ENCODE measurements around the gene FIGN. TPM values are rescaled to one million over a fixed set of nuclear protein-coding genes. Genes with fewer than 3 reads are reported as not detected.

Gene FIGN
- total and polyA plus RNA-seq, 2 of the 8 experiments (the other 6 are each of a cell fraction or from before 2014, with no cell fraction given) = 5.0 to 22.8 TPM

GRCh38 chr2:163692611-163693482, 43.0 kb downstream of the FIGN start:
- POLR2A ChIA-PET (ENCODE audit: partially characterized antibody) = interaction anchor here (0.9 kb wide), 1 partner anchor 45 kb away, joined by 3 read pairs; no protein-coding TSS in a partner anchor
- no peak overlapping the region for H3K23ac ChIP-seq (ENCODE audit: insufficient read length)
- no peak overlapping the region; a peak in 1 of 4 replicates for H3K4me2 ChIP-seq (ENCODE audit: insufficient read depth in 1 of 2, low read depth in 2 of 2, low read length in 2 of 2)
- H4K20me1 ChIP-seq (replicated peaks in 1 of 2; ENCODE audit: control insufficient read depth in 1 of 2, insufficient read depth in 2 of 2, low read length in 2 of 2) = no peaks in the 10 kb centered on the region
- H3K14ac ChIP-seq (ENCODE audit: insufficient read length) = no peak overlapping the region
- no peak overlapping the region for H3K4me3 ChIP-seq (ENCODE audit: extremely low read depth in 1 of 4, insufficient read depth in 2 of 4, low read depth in 3 of 4, low read length in 4 of 4)
- H3K79me2 ChIP-seq (ENCODE audit: control insufficient read depth in 1 of 2, insufficient read depth in 2 of 2, low read length in 2 of 2) = peaks cover 0 to 58% of the 10 kb centered on the region in 2 experiments; a peak in 3 of 4 replicates
- peak overlapping the region; percentile 75; the same call in 1 of the 2 replicates for H2AK5ac ChIP-seq (ENCODE audit: low read depth, low read length)
- no peak overlapping the region for H2BK20ac ChIP-seq (ENCODE audit: low read length)
- H3K79me1 ChIP-seq (ENCODE audit: low read depth, low read length) = peaks cover 2% of the 10 kb centered on the region; the same call in 1 of the 2 replicates
- DNase-seq (ENCODE audit: low read depth in 1 of 2, low spot score in 2 of 2) (no peak), FAIRE-seq (peak; percentile 57)
- no peaks in the 10 kb centered on the region for H3K23me2 ChIP-seq (ENCODE audit: low read depth, low read length)
- no peak overlapping the region for H3K9ac ChIP-seq (replicated peaks in 1 of 4; ENCODE audit: extremely low read depth in 1 of 4, low read depth in 3 of 4, low read length in 3 of 4)
- peaks cover 0 to 12% (median 8%) of the 10 kb centered on the region in 4 experiments; a peak in 4 of 7 replicates for H3K4me1 ChIP-seq (replicated peaks in 1 of 4; ENCODE audit: control insufficient read depth in 3 of 4, insufficient read depth in 4 of 4, low read length in 3 of 4)
- H4K5ac ChIP-seq (ENCODE audit: insufficient read length, low read depth, low read length) = no peak overlapping the region
- peak overlapping the region; percentile 77 for H2BK12ac ChIP-seq (ENCODE audit: low read depth, low read length)
- H2AFZ ChIP-seq (ENCODE audit: low read length) = no peak overlapping the region
- H2BK15ac ChIP-seq (ENCODE audit: low read length) = no peak overlapping the region
- no peak overlapping the region for H2BK5ac ChIP-seq (ENCODE audit: low read depth, low read length)
- no peak for TF ChIP-seq BCL11A (IDR thresholded peaks at IDR 0.05; ENCODE audit: low read depth in 2 of 2, low read length in 2 of 2)
- TF ChIP-seq, protein P1, sequence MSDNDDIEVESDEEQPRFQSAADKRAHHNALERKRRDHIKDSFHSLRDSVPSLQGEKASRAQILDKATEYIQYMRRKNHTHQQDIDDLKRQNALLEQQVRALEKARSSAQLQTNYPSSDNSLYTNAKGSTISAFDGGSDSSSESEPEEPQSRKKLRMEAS (IDR thresholded peaks at IDR 0.05) = no peak
- TF ChIP-seq TAF7 (optimal IDR thresholded peaks at IDR 0.05; ENCODE audit: borderline replicate concordance, low read depth, low read length) = no peak
- no peak for TF ChIP-seq CHD1 (IDR thresholded peaks at IDR 0.05; ENCODE audit: low read depth, low read length)
- no peak for TF ChIP-seq HDAC6 (IDR thresholded peaks at IDR 0.05; ENCODE audit: low read depth, low read length)
- peak overlapping the region; percentile 29; the same call in 1 of the 2 replicates for H3K27ac ChIP-seq (ENCODE audit: low read depth, low read length)
- peak overlapping the region; percentile 79 for H3K4ac ChIP-seq (replicated peaks; ENCODE audit: insufficient read length, low read depth, low read length)
- no peaks in the 10 kb centered on the region for H3K27me3 ChIP-seq (replicated peaks in 1 of 4; ENCODE audit: control insufficient read depth in 3 of 4, extremely low read depth in 1 of 4, insufficient read depth in 3 of 4, low read length in 3 of 4)
- no peak overlapping the region for H3K56ac ChIP-seq (replicated peaks; ENCODE audit: insufficient read length, low read depth, low read length)
- H3K9me3 ChIP-seq (ENCODE audit: insufficient read depth in 2 of 2, low read depth in 1 of 2, low read length in 1 of 2) = no peaks in the 10 kb centered on the region
- 77% methylated on average over 7 of the region's 7 CpGs; no CpG with 5 or more reads in 1 of the 2 experiments for WGBS, 2 experiments (ENCODE audit: extremely low coverage in 1 of 2, insufficient coverage in 1 of 2, insufficient read length in 1 of 2, insufficient replicate concordance in 2 of 2, low coverage in 1 of 2, low lambda C conversion rate in 2 of 2, missing lambda C conversion rate in 1 of 2)
- no peaks in the 10 kb centered on the region for H3K36me3 ChIP-seq (ENCODE audit: control insufficient read depth in 2 of 4, insufficient read depth in 4 of 4, low read length in 3 of 4)
- no peak overlapping the region for H3K18ac ChIP-seq (ENCODE audit: extremely low read depth, low read length)
- no peak overlapping the region; the same call in 1 of the 2 replicates for H4K8ac ChIP-seq (ENCODE audit: extremely low read depth, insufficient read depth, low read length)
- no peak overlapping the region for H4K91ac ChIP-seq (replicated peaks; ENCODE audit: insufficient read length, low read length)
- CTCF ChIA-PET (ENCODE audit: partially characterized antibody) = interaction anchor here (0.6 to 1.6 kb wide), 6 partner anchors 9 to 220 kb away, joined by 3 to 4 read pairs (median 4); partner anchors contain the start of gene FIGN
- no peak overlapping the region for H2BK120ac ChIP-seq (replicated peaks; ENCODE audit: low read depth, low read length)

Measured in H1 (cell line).